Activated naive CD4-positive, alpha-beta T cell treated with anti-CD3 and anti-CD28 coated beads for 36 hours (primary cell): Measurements from ENCODE around the gene CEBPE. TPM values are rescaled to one million over a fixed set of nuclear protein-coding genes. Genes with fewer than 3 reads are reported as not detected.

ENCODE experiments used
- CTCF ChIA-PET: fragments of 350-600 bp; sonication (Branson Sonifier 250); formaldehyde crosslinking; loops from one replicate; lab custom pipeline; 2021; ENCODE audit warnings: antibody characterized with exemption; lab: Charles Lee
- DNase-seq: peaks from one replicate; pipeline ENCODE4 v3.0.0-alpha.2; 2020
- H3K27ac Mint-ChIP-seq: one replicate; pipeline ENCODE4 v1.8.0; 2021; ENCODE audit warnings: mild to moderate bottlenecking, mixed read lengths
- H3K27me3 Mint-ChIP-seq: one replicate; pipeline ENCODE4 v1.8.0; 2021; ENCODE audit warnings: low read depth, mixed read lengths
- H3K36me3 Mint-ChIP-seq: one replicate; pipeline ENCODE4 v1.8.0; 2021; ENCODE audit warnings: low read depth, mixed read lengths
- H3K4me1 Mint-ChIP-seq: one replicate; pipeline ENCODE4 v1.8.0; 2021; ENCODE audit warnings: low read depth, mixed read lengths
- H3K4me3 Mint-ChIP-seq: one replicate; pipeline ENCODE4 v1.8.0; 2021; ENCODE audit warnings: mild to moderate bottlenecking, moderate library complexity, mixed read lengths
- H3K9me3 Mint-ChIP-seq: one replicate; pipeline ENCODE4 v1.8.0; 2021; ENCODE audit warnings: mixed read lengths
- intact Hi-C: fragments of 100-400 bp; cut with micrococcal nuclease; formaldehyde crosslinking; loops from one replicate; pipeline ENCODE4 v1.15.1; 2023
- total RNA-seq, 2 experiments: library from RNA; stranded (reverse); gene quantifications; one replicate each; pipeline ENCODE4 v1.2.3, GENCODE V29; 2021

Gene CEBPE
- total RNA-seq, result under 1 TPM; 0.37 to 0.43 TPM

- Mint-ChIP-seq H3K9me3 (no peaks in the 10 kb centered on the region), H3K4me1 (peaks cover 45% of the 10 kb centered on the region), H3K27me3 (no peaks in the 10 kb centered on the region), H3K36me3 (no peaks in the 10 kb centered on the region), H3K27ac (peak within 1 kb of the TSS; percentile 87), H3K4me3 (peak within 1 kb of the TSS; percentile 35)
- DNase-seq, result no peak
- intact Hi-C loops, result no loop called here
- CTCF ChIA-PET, result interaction anchor here (0.6 to 9.6 kb wide), 12 partner anchors 8 to 261 kb away, joined by 3 to 298 read pairs (median 24); partner anchors contain the start of genes ACIN1, C14orf119, RNF212B and SLC7A8
These were observed at the start of gene CEBPE for GRCh38 chr14:23118506-23119362. Gene CEBPE, minus strand, starts transcription at chr14:23119255. Its CDS starts 164 bp downstream, at chr14:23119091.

GRCh38 chr14:23168246-23168645 lies 49.2 kb upstream of the CEBPE start:
- no peak overlapping the region for H3K4me3 Mint-ChIP-seq
- DNase-seq, result no peak
- peaks cover 20% of the 10 kb centered on the region for H3K4me1 Mint-ChIP-seq
- no peak overlapping the region for H3K27ac Mint-ChIP-seq
- intact Hi-C loops, result no loop called here
- H3K27me3 Mint-ChIP-seq, result no peaks in the 10 kb centered on the region
- CTCF ChIA-PET, result interaction anchor here (1.5 kb wide), 1 partner anchor 19 kb away, joined by 5 read pairs; no protein-coding TSS in a partner anchor
- H3K9me3 Mint-ChIP-seq, result no peaks in the 10 kb centered on the region
- H3K36me3 Mint-ChIP-seq, result no peaks in the 10 kb centered on the region

- Mint-ChIP-seq H3K27ac (no peak overlapping the region), H3K36me3 (no peaks in the 10 kb centered on the region), H3K9me3 (no peaks in the 10 kb centered on the region), H3K4me1 (peaks cover 20% of the 10 kb centered on the region), H3K4me3 (no peak overlapping the region), H3K27me3 (no peaks in the 10 kb centered on the region)
- intact Hi-C loops, result no loop called here
- DNase-seq, result no peak
- CTCF ChIA-PET, result no interaction called here
These were observed 48.2 kb upstream of the CEBPE start for GRCh38 chr14:23167116-23167847.

GRCh38 chr14:23164949-23165348 lies 45.9 kb upstream of the CEBPE start:
- CTCF ChIA-PET, result interaction anchor here (0.6 to 4.3 kb wide), 3 partner anchors 17 to 44 kb away, joined by 3 to 20 read pairs (median 4); no protein-coding TSS in a partner anchor
- Mint-ChIP-seq H3K36me3 (no peaks in the 10 kb centered on the region), H3K4me3 (no peak overlapping the region), H3K27ac (no peak overlapping the region), H3K4me1 (peaks cover 22% of the 10 kb centered on the region), H3K27me3 (no peaks in the 10 kb centered on the region), H3K9me3 (no peaks in the 10 kb centered on the region)
- intact Hi-C loops, result no loop called here
- no peak for DNase-seq

GRCh38 chr14:23164250-23164649 lies 45.2 kb upstream of the CEBPE start:
- Mint-ChIP-seq H3K36me3 (no peaks in the 10 kb centered on the region), H3K27ac (no peak overlapping the region), H3K4me1 (peaks cover 20% of the 10 kb centered on the region), H3K9me3 (no peaks in the 10 kb centered on the region), H3K4me3 (no peak overlapping the region), H3K27me3 (no peaks in the 10 kb centered on the region)
- DNase-seq, result no peak
- intact Hi-C loops, result no loop called here
- CTCF ChIA-PET, result interaction anchor here (0.6 to 4.3 kb wide), 2 partner anchors 19 to 44 kb away, joined by 4 to 20 read pairs; no protein-coding TSS in a partner anchor

- H3K4me1 Mint-ChIP-seq, result peaks cover 20% of the 10 kb centered on the region
- no peaks in the 10 kb centered on the region for H3K9me3 Mint-ChIP-seq
- H3K27ac Mint-ChIP-seq, result no peak overlapping the region
- CTCF ChIA-PET, result interaction anchor here (1.1 to 4.3 kb wide), 2 partner anchors 43 to 108 kb away, joined by 3 to 20 read pairs; no protein-coding TSS in a partner anchor
- no peak for DNase-seq
- no peak overlapping the region for H3K4me3 Mint-ChIP-seq
- no peaks in the 10 kb centered on the region for H3K27me3 Mint-ChIP-seq
- no peaks in the 10 kb centered on the region for H3K36me3 Mint-ChIP-seq
- intact Hi-C loops, result no loop called here
These were observed 44.8 kb upstream of the CEBPE start for GRCh38 chr14:23163830-23164229.

GRCh38 chr14:23162800-23163199 lies 43.7 kb upstream of the CEBPE start:
- H3K4me3 Mint-ChIP-seq, result no peak overlapping the region
- no peaks in the 10 kb centered on the region for H3K36me3 Mint-ChIP-seq
- CTCF ChIA-PET, result interaction anchor here (0.5 to 4.3 kb wide), 5 partner anchors 10 to 107 kb away, joined by 3 to 20 read pairs (median 4); no protein-coding TSS in a partner anchor
- H3K9me3 Mint-ChIP-seq, result no peaks in the 10 kb centered on the region
- intact Hi-C loops, result no loop called here
- no peak overlapping the region for H3K27ac Mint-ChIP-seq
- H3K4me1 Mint-ChIP-seq, result peaks cover 20% of the 10 kb centered on the region
- DNase-seq, result no peak
- no peaks in the 10 kb centered on the region for H3K27me3 Mint-ChIP-seq

GRCh38 chr14:23162005-23162404 lies 43.0 kb upstream of the CEBPE start:
- Mint-ChIP-seq H3K36me3 (no peaks in the 10 kb centered on the region), H3K27ac (no peak overlapping the region), H3K27me3 (no peaks in the 10 kb centered on the region), H3K9me3 (no peaks in the 10 kb centered on the region), H3K4me3 (no peak overlapping the region), H3K4me1 (peaks cover 20% of the 10 kb centered on the region)
- CTCF ChIA-PET, result interaction anchor here (0.8 to 4.3 kb wide), 5 partner anchors 11 to 41 kb away, joined by 4 to 20 read pairs (median 5); no protein-coding TSS in a partner anchor
- DNase-seq, result no peak
- intact Hi-C loops, result no loop called here

- Mint-ChIP-seq H3K36me3 (no peaks in the 10 kb centered on the region), H3K27ac (no peak overlapping the region), H3K4me1 (peaks cover 20% of the 10 kb centered on the region), H3K27me3 (no peaks in the 10 kb centered on the region), H3K9me3 (no peaks in the 10 kb centered on the region), H3K4me3 (no peak overlapping the region)
- CTCF ChIA-PET, result interaction anchor here (1.4 to 4.3 kb wide), 2 partner anchors 40 to 41 kb away, joined by 5 to 20 read pairs; no protein-coding TSS in a partner anchor
- DNase-seq, result no peak
- intact Hi-C loops, result no loop called here
These were observed 42.0 kb upstream of the CEBPE start for GRCh38 chr14:23160924-23161522.

GRCh38 chr14:23159532-23159931 lies 40.5 kb upstream of the CEBPE start:
- no peak overlapping the region for H3K27ac Mint-ChIP-seq
- CTCF ChIA-PET, result interaction anchor here (1.4 kb wide), 2 partner anchors 17 to 39 kb away, joined by 3 to 5 read pairs; no protein-coding TSS in a partner anchor

GRCh38 chr14:23158779-23159178 lies 39.7 kb upstream of the CEBPE start:
- Mint-ChIP-seq H3K4me1 (peaks cover 39% of the 10 kb centered on the region), H3K27me3 (no peaks in the 10 kb centered on the region), H3K4me3 (no peak overlapping the region), H3K9me3 (no peaks in the 10 kb centered on the region), H3K27ac (no peak overlapping the region), H3K36me3 (no peaks in the 10 kb centered on the region)
- no peak for DNase-seq
- intact Hi-C loops, result no loop called here
- CTCF ChIA-PET, result interaction anchor here (1.4 kb wide), 1 partner anchor 16 kb away, joined by 3 read pairs; no protein-coding TSS in a partner anchor

More at GRCh38 chr14:23159532-23159931, 40.5 kb upstream of the CEBPE start:
- no peak for DNase-seq
- H3K36me3 Mint-ChIP-seq, result no peaks in the 10 kb centered on the region
- H3K27me3 Mint-ChIP-seq, result no peaks in the 10 kb centered on the region
- no peaks in the 10 kb centered on the region for H3K9me3 Mint-ChIP-seq
- no peak overlapping the region for H3K4me3 Mint-ChIP-seq
- peaks cover 32% of the 10 kb centered on the region for H3K4me1 Mint-ChIP-seq
- intact Hi-C loops, result no loop called here
